ENCODE measurements around the gene PIP5KL1. TPM values are rescaled to one million over a fixed set of nuclear protein-coding genes. Genes with fewer than 3 reads are reported as not detected.

PIP5KL1 gene
- total and polyA plus RNA-seq, 2 of the 8 experiments (the other 6 are each of a cell fraction or from before 2014, with no cell fraction given), result 13.4 to 15.4 TPM

DNA sequence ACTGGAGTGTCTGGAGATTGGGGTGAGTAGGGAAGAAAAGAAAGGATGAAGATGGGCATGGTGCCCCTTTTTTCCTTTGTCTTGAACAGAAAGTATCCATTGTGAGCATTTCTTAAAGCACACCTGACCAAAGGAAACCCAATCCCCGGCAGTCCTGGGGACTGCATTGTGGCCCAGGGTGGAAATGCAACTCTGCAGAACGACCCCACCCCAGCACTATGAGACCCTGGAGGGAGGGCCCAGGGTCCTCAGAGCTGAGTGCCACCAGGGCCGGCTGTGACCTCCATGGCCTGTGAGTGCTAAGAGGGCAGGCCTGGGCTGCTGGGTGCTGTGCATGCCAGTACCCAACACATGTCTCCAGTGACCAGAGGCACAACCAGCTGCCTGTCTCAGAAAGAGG, 31.7 kb upstream of the PIP5KL1 start:
- Histone ChIP-seq H2BK20ac (ENCODE audit: low read length) (no peak overlapping the region), H2BK15ac (ENCODE audit: low read length) (no peak overlapping the region), H3K4me1 (replicated peaks in 1 of 4; ENCODE audit: control insufficient read depth in 3 of 4, insufficient read depth in 4 of 4, low read length in 3 of 4) (peaks cover 0 to 44% (median 13%) of the 10 kb centered on the region in 4 experiments; a peak in 5 of 7 replicates), H3K4me3 (ENCODE audit: extremely low read depth in 1 of 4, insufficient read depth in 2 of 4, low read depth in 3 of 4, low read length in 4 of 4) (no peak overlapping the region), H3K4me2 (ENCODE audit: insufficient read depth in 1 of 2, low read depth in 2 of 2, low read length in 2 of 2) (no peak overlapping the region), H2AFZ (ENCODE audit: low read length) (no peak overlapping the region), H3K27ac (ENCODE audit: low read depth, low read length) (no peak overlapping the region), H3K9ac (replicated peaks in 1 of 4; ENCODE audit: extremely low read depth in 1 of 4, low read depth in 3 of 4, low read length in 3 of 4) (no peak overlapping the region), H3K14ac (ENCODE audit: insufficient read length) (no peak overlapping the region), H3K9me3 (ENCODE audit: insufficient read depth in 2 of 2, low read depth in 1 of 2, low read length in 1 of 2) (no peaks in the 10 kb centered on the region), H4K8ac (ENCODE audit: extremely low read depth, insufficient read depth, low read length) (no peak overlapping the region), H3K4ac (replicated peaks; ENCODE audit: insufficient read length, low read depth, low read length) (no peak overlapping the region), H4K20me1 (replicated peaks in 1 of 2; ENCODE audit: control insufficient read depth in 1 of 2, insufficient read depth in 2 of 2, low read length in 2 of 2) (peaks cover 12 to 34% of the 10 kb centered on the region in 2 experiments), H3K36me3 (ENCODE audit: control insufficient read depth in 2 of 4, insufficient read depth in 4 of 4, low read length in 3 of 4) (no peaks in the 10 kb centered on the region), H2BK12ac (ENCODE audit: low read depth, low read length) (no peak overlapping the region), H3K79me1 (ENCODE audit: low read depth, low read length) (peaks cover 28% of the 10 kb centered on the region), H3K23ac (ENCODE audit: insufficient read length) (no peak overlapping the region), H3K18ac (ENCODE audit: extremely low read depth, low read length) (no peak overlapping the region), H4K91ac (replicated peaks; ENCODE audit: insufficient read length, low read length) (no peak overlapping the region), H3K27me3 (replicated peaks in 1 of 4; ENCODE audit: control insufficient read depth in 3 of 4, extremely low read depth in 1 of 4, insufficient read depth in 3 of 4, low read length in 3 of 4) (no peaks in the 10 kb centered on the region), H3K56ac (replicated peaks; ENCODE audit: insufficient read length, low read depth, low read length) (no peak overlapping the region), H4K5ac (ENCODE audit: insufficient read length, low read depth, low read length) (no peak overlapping the region), H2BK120ac (replicated peaks; ENCODE audit: low read depth, low read length) (no peak overlapping the region), H3K23me2 (ENCODE audit: low read depth, low read length) (no peaks in the 10 kb centered on the region), H2AK5ac (ENCODE audit: low read depth, low read length) (no peak overlapping the region), H3K79me2 (ENCODE audit: control insufficient read depth in 1 of 2, insufficient read depth in 2 of 2, low read length in 2 of 2) (peaks cover 0 to 98% of the 10 kb centered on the region in 2 experiments; a peak in 2 of 4 replicates), H2BK5ac (ENCODE audit: low read depth, low read length) (no peak overlapping the region)
- 43% methylated on average over 3 of the region's 3 CpGs; no CpG with 5 or more reads in 1 of the 2 experiments for WGBS, 2 experiments (ENCODE audit: extremely low coverage in 1 of 2, insufficient coverage in 1 of 2, insufficient read length in 1 of 2, insufficient replicate concordance in 2 of 2, low coverage in 1 of 2, low lambda C conversion rate in 2 of 2, missing lambda C conversion rate in 1 of 2)
- ChIA-PET CTCF (ENCODE audit: partially characterized antibody) (interaction anchor here (0.9 to 35.5 kb wide), 8 partner anchors 10 to 96 kb away, joined by 3 to 825 read pairs (median 5); no protein-coding TSS in a partner anchor), POLR2A (ENCODE audit: partially characterized antibody) (interaction anchor here (0.7 to 3.0 kb wide), 6 partner anchors 9 to 137 kb away, joined by 3 to 16 read pairs (median 4); partner anchors contain the start of gene EEIG1)
- no peak for FAIRE-seq
- DNase-seq (ENCODE audit: low read depth in 1 of 2, low spot score in 2 of 2), result no peak
- TF ChIP-seq YY1 (IDR thresholded peaks at IDR 0.05; ENCODE audit: low read depth, low read length), result no peak
- TF ChIP-seq RFX5 (IDR thresholded peaks at IDR 0.05; ENCODE audit: borderline replicate concordance, low read depth, low read length), result no peak
- TF ChIP-seq CBX5 (IDR thresholded peaks at IDR 0.05; ENCODE audit: low read depth, low read length), result no peak
- no peak for TF ChIP-seq CREB1 (IDR thresholded peaks at IDR 0.05)
- TF ChIP-seq KDM5A (IDR thresholded peaks at IDR 0.05; ENCODE audit: low read length), result no peak
- no peak for TF ChIP-seq EP300 (IDR thresholded peaks at IDR 0.05; ENCODE audit: borderline replicate concordance in 1 of 2, low read depth in 2 of 2, low read length in 2 of 2)
- no peak for TF ChIP-seq HDAC2 (IDR thresholded peaks at IDR 0.05; ENCODE audit: borderline replicate concordance in 1 of 2, low read depth in 2 of 2, low read length in 2 of 2)
- TF ChIP-seq POLR2AphosphoS5 (IDR thresholded peaks at IDR 0.05; ENCODE audit: low read depth, low read length), result no peak
- TF ChIP-seq SAP30 (IDR thresholded peaks at IDR 0.05; ENCODE audit: insufficient read depth, insufficient replicate concordance, low read length), result no peak
- no peak for TF ChIP-seq SRF (IDR thresholded peaks at IDR 0.05; ENCODE audit: low read depth, low read length)
- no peak for TF ChIP-seq KDM1A (IDR thresholded peaks at IDR 0.05; ENCODE audit: borderline replicate concordance, low read length)
- TF ChIP-seq SP2 (IDR thresholded peaks at IDR 0.05; ENCODE audit: low read length), result no peak
